Stimulated activated CD4-positive, alpha-beta T cell treated with anti-CD3 and anti-CD28 coated beads, Interleukin-2, amount 100 ng/mL, for 48 hours (primary cell): ENCODE results near the gene ARHGEF1.
"Not testable (repeated sequence)": the region's sequence is repeated elsewhere in the genome, so short reads cannot be mapped to it uniquely, and the experiment has no call there.

Experiments
- DNase-seq, 2 donors: peaks; one replicate each; pipeline ENCODE4 v3.0.0-alpha.2; 2020

ARHGEF1 gene

DNA sequence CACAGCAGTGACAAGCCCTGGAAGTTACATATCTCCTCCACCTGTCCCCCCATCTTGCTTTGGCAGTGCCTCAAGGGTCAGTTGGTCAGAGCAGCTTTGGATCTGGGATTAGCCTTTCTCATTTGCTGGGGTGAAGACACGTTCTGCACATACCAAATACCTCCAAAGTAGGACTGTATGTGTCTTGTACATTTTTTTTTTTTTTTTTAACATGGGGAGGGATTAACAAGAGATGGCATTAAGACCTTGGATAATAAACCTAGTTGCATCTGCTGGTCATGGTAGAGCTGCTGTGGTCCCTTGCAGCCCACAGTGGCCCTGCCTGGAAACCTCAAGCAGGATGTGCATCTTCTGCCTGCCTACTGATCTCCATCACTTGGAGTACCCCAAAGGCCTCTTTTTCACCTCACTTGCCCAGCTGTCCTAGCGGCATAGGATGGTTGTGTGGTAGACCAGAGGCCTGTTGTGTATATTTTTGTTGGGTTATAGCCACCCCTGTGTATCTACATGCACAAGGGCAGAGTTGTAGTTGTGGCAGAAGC, 20.5 kb upstream of the ARHGEF1 start:
- no peak for DNase-seq

DNA sequence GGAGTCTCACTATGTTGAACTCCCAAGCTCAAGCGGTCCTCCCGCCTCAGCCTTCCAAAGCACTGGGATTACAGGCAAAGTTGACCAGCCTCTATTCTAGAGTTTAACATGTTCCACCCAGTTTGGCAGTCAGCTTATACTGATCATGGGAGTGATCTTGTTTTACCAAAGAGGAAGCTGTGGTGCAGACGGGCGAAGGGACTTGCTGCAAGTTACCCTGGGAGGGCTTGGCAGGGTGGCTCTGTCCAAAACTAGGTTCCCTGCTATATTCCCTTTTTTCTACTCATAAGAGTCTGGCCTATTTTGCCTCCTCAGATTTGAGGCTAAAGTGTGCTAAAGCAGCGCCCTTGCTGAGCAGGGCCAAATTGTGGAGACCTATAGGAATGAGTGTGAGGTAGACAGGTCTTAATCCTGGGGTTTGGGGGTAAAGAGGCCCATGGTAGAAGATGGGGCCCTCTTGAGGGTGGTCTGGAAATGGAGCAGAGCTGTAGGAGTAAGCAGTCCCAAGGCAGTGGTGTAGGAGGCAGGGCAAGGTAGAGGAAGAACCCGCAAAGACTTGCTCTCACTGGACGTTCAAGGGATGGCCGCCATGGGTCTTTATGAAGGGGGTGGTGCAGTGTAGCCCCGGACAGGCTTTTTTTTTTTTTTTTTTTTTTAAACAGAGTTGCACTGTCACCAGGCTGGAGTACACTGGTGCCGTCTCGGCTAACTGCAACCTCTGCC, 19.6 kb upstream of the ARHGEF1 start:
- DNase-seq: no peak

DNA sequence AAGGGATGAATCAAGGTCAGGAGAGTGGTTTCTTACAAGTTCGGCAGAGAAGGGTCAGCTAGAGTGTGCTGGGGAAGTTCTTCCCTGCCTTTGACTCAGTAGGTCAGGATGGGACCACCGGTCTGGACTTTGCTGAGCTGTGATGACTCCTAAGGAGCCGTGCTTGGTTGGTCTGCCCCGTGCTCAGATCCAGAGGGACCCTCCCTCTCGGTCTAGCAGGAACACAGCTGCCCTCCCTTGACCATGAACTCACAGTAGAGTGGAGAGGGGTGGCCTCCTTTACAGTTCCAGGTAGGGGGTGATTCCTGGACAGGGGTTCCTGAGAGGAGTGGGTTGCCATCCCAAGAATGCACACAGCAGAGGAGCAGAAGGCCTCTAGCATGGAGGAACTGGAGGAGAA, 18.6 kb upstream of the ARHGEF1 start:
- DNase-seq: no peak

GRCh38 chr19:41866284-41866683, 16.7 kb upstream of the ARHGEF1 start:
- DNase-seq: no peak

DNA sequence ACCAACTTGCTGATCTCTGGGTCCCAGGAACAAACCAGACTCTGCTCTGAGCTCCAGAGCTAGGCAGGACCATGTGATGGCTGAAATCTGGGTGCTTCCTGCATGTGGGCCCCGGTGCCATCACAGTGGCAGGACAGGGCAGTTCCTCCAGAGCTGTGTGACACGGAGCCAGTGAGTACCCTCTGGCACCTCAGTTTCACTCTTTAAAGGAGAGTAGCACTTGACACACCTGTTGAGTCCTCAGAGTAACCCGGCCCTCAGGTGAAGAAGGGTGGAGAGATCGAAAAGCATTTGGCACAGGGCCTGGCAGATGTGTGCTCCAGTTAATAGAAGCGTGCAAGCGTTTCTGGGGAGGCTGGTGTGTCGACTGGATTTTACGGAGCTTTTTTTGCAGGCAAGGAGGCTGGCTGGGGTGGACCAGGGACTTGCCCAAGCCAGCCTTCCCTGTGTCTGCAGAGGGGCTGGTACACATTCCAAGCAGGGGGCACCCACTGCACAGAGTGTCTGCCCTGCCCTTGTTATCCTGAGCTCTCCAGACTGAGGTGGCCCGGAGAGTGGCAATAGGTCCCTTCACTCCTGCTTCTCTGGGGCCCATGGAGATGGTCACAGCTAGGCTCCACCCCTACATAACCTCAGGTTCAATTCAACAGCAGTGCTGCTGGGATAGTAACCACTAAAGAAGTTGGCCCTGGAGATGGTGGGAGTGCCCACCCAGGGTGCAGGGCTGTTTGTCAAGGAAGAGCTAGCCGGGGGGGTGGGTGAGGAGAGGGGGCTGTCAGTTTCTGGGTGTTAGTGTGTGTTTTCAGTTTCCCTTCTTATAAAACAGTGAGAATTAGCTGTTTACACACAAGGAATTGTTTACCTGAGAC, 14.6 kb upstream of the ARHGEF1 start:
- DNase-seq: no peak

DNA sequence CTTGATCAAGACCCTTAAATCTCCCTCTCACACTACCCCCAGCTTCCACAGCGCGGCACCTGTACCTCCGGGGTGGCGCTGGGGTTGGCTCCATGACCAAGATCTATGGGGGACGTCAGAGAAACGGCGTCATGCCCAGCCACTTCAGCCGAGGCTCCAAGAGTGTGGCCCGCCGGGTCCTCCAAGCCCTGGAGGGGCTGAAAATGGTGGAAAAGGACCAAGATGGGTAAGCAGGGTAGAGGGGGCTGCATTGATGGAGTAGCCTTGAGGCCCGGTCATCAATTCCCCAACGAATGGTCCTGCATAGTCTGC, 14.0 kb upstream of the ARHGEF1 start:
- DNase-seq: no peak

DNA sequence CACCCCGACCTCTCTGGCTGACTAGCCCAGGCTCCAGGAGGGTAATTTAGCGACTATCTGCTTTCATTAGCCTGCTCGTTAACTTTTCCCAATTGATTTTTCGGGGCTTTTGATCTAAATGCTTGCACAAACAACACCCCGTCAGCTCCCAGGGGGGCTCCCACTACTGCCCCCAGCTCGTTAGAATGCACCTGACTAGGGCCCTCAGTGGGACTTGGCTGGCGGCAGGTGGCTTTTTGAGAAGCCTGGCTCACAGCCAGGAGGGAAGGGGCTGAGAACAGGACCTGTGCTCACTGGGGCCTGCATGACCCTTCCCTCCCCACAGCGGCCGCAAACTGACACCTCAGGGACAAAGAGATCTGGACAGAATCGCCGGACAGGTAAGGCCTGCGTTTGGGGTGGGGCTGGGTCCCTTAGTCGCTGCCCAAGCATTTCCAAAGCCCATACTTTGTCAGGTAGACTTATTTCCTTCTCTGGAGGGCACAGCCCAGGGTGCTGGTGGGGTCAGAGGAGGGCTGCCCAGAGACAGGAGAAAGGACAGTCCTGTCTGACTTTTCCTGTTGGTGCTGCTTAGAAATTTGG, 13.5 kb upstream of the ARHGEF1 start:
- no peak for DNase-seq

GRCh38 chr19:41870401-41870873, 12.5 kb upstream of the ARHGEF1 start:
- no peak for DNase-seq

DNA sequence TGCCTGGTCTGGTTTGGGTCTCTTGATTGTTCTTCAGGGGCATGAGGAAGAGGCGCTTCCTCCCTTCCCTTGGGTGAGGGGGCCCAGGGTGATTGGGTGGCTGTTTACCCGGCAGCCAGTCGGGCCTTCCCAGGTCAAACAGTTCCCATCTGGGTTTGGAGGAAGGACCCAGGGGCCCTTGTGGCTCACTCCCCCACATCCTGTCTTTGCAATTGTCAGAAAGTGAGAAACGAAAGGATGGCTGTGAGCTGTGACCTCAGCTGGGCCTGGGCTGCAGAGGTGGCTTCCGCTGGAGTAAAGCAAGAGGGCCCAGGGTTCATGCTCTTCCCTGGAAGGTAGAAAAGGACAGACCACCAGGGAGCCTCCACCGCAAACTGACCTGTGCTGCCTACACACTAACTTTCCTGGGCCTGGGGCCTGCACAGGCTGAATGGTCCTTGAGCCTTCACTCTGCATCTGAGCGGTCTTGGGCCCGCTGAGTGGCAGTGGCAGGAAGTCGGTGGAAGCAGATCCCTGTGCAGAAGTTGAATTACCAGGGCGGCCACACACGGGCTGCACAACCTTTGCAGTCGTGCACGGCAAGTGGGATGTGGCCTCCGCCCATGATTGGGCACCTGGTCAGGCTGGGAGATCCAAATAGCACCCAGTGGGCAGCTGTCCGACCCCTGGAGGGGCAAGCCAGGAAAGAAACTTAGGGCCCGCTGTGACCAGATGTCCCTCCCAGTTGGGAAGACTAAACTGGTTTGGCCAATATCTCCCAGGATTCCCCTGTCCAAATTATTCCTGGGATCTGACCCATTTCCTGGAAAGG, 11.2 kb upstream of the ARHGEF1 start:
- peak; percentile 57 for DNase-seq

GRCh38 chr19:41872384-41872774, 10.6 kb upstream of the ARHGEF1 start:
- no peak for DNase-seq

- DNase-seq: peak; percentile 66 to 70
These were observed 10.0 kb upstream of the ARHGEF1 start for GRCh38 chr19:41872775-41873647.

DNA sequence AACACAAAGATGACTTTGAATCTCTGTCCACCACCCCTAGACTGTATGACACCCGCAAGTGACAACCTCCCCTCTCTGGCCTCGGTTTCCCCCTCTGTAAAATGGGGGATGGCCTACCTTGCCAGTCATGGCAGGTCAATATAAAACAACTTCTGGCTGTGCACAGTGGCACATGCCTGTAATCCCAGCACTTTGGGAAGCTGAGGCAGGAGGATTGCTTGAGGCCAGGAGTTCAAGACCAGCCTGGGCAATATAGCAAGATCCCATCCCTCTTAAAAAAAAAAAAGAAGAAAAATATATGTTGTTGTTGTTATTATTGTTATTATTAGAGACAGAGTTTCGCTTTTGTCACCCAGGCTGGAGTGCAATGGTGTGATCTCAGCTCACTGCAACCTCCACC, 7.0 kb upstream of the ARHGEF1 start:
- not testable (repeated sequence) for DNase-seq

GRCh38 chr19:41876847-41877832, 5.8 kb upstream of the ARHGEF1 start, which contains the start of gene CD79A:
Gene CD79A (plus strand): TSS chr19:41877279. CDS start chr19:41877305, 26 bp downstream.
- DNase-seq: no peak

- no peak for DNase-seq
These were observed 4.8 kb upstream of the ARHGEF1 start for GRCh38 chr19:41877916-41878905.

GRCh38 chr19:41879080-41879479, 3.9 kb upstream of the ARHGEF1 start:
- DNase-seq: no peak

GRCh38 chr19:41879670-41880328, 3.2 kb upstream of the ARHGEF1 start:
- DNase-seq: no peak

GRCh38 chr19:41880329-41880708, 2.7 kb upstream of the ARHGEF1 start:
- DNase-seq: no peak

- no peak for DNase-seq
These were observed 458 bp downstream of the ARHGEF1 start for GRCh38 chr19:41883463-41883820.
